HG03439 (cell line): Measurements from ENCODE around the gene HSD11B1L.

ENCODE experiments used
- ATAC-seq: cut with Tn5 transposase; IDR thresholded peaks from one replicate; pipeline ENCODE4 v1.9.1; 2021; ENCODE audit warnings: mild to moderate bottlenecking, moderate library complexity; ENCODE audit not compliant: unreplicated experiment

Gene HSD11B1L

GRCh38 chr19:5666921-5667610 lies 13.8 kb upstream of the HSD11B1L start:
- ATAC-seq: no peak

GRCh38 chr19:5667751-5668271 lies 13.0 kb upstream of the HSD11B1L start:
- no peak for ATAC-seq

GRCh38 chr19:5669212-5669611 lies 11.6 kb upstream of the HSD11B1L start:
- no peak for ATAC-seq

GRCh38 chr19:5671600-5671999 lies 9.2 kb upstream of the HSD11B1L start:
- ATAC-seq: no peak

- ATAC-seq: no peak
Measured at GRCh38 chr19:5672708-5673459, 7.9 kb upstream of the HSD11B1L start.

- no peak for ATAC-seq
Measured at GRCh38 chr19:5673752-5674151, 7.1 kb upstream of the HSD11B1L start.

- ATAC-seq: no peak
Measured at GRCh38 chr19:5674714-5675113, 6.1 kb upstream of the HSD11B1L start.

GRCh38 chr19:5676105-5676771 lies 4.6 kb upstream of the HSD11B1L start:
- no peak for ATAC-seq

GRCh38 chr19:5676772-5677105 lies 4.1 kb upstream of the HSD11B1L start:
- ATAC-seq: no peak

- no peak for ATAC-seq
Measured at GRCh38 chr19:5677136-5677535, 3.7 kb upstream of the HSD11B1L start.

GRCh38 chr19:5677580-5677979 lies 3.2 kb upstream of the HSD11B1L start:
- no peak for ATAC-seq

GRCh38 chr19:5678071-5678718 lies 2.6 kb upstream of the HSD11B1L start:
- no peak for ATAC-seq

- ATAC-seq: no peak
Measured at GRCh38 chr19:5679289-5680083, 1.3 kb upstream of the HSD11B1L start.

GRCh38 chr19:5680084-5680436 lies 767 bp upstream of the HSD11B1L start:
- ATAC-seq: no peak

- no peak for ATAC-seq
Measured at GRCh38 chr19:5681391-5682106, 722 bp downstream of the HSD11B1L start.

GRCh38 chr19:5682107-5682482 lies 1.3 kb downstream of the HSD11B1L start:
- no peak for ATAC-seq

- no peak for ATAC-seq
Measured at GRCh38 chr19:5683177-5683886, 2.5 kb downstream of the HSD11B1L start.

GRCh38 chr19:5684694-5685430 lies 4.0 kb downstream of the HSD11B1L start:
- ATAC-seq: no peak

- ATAC-seq: no peak
Measured at GRCh38 chr19:5686326-5686646, 5.5 kb downstream of the HSD11B1L start.
